ENCODE data around the gene HAGH. TPM values are rescaled to one million over a fixed set of nuclear protein-coding genes. Genes with fewer than 3 reads are reported as not detected.

The HAGH gene
- total and polyA plus RNA-seq, 9 of the 15 experiments (the other 6 are each of a cell fraction or from before 2014, with no cell fraction given), result 0.46 to 35.1 (median 16.8) TPM

DNA sequence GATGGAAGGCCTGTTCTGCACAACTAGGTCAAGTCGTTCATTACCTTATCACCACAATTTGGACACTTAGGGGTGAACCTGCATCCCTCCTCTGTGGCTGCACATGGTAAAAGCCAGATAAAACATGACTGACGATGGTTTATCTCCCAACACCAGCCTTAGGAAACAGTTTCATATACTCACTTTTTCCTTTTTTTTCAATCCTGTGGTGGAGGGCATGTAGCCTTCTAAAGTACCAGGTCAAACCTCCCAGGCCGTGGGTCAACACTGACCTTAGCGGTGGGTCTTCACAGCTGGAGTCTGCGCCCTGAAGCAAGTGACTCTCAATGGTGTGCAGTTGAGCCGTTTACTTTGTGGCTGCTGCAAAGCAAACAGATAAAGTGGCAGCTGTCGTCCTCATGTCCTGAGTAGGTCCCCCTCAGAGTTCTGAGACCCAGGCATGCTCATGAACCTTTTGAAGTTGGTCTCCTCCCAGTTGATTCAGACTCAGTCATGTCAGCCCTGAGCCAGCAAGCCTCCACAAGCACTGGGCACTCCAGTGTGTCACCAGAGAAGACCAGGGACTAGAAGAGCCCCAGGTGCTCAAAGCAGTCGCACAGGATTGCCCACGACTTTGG is 6.3 kb upstream of the HAGH start (continued):
- TF ChIP-seq, protein P1, sequence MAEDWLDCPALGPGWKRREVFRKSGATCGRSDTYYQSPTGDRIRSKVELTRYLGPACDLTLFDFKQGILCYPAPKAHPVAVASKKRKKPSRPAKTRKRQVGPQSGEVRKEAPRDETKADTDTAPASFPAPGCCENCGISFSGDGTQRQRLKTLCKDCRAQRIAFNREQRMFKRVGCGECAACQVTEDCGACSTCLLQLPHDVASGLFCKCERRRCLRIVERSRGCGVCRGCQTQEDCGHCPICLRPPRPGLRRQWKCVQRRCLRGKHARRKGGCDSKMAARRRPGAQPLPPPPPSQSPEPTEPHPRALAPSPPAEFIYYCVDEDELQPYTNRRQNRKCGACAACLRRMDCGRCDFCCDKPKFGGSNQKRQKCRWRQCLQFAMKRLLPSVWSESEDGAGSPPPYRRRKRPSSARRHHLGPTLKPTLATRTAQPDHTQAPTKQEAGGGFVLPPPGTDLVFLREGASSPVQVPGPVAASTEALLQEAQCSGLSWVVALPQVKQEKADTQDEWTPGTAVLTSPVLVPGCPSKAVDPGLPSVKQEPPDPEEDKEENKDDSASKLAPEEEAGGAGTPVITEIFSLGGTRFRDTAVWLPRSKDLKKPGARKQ (CRISPR knock-in tag; IDR thresholded peaks at IDR 0.05), result no peak
- TF ChIP-seq, protein P2, sequence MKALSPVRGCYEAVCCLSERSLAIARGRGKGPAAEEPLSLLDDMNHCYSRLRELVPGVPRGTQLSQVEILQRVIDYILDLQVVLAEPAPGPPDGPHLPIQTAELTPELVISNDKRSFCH (CRISPR knock-in tag; IDR thresholded peaks at IDR 0.05), result no peak
- TF ChIP-seq, protein P2 (tag; IDR thresholded peaks at IDR 0.05), result peak; percentile 92; the same call in 1 of the 2 replicates
- TF ChIP-seq, protein P3, sequence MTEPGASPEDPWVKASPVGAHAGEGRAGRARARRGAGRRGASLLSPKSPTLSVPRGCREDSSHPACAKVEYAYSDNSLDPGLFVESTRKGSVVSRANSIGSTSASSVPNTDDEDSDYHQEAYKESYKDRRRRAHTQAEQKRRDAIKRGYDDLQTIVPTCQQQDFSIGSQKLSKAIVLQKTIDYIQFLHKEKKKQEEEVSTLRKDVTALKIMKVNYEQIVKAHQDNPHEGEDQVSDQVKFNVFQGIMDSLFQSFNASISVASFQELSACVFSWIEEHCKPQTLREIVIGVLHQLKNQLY (CRISPR knock-in tag; conservative IDR thresholded peaks at IDR 0.05), result no peak
- TF ChIP-seq XRCC4 (IDR thresholded peaks at IDR 0.05; ENCODE audit: extremely low read depth, insufficient read depth, insufficient read length) (no peak), ZNF696 (CRISPR knock-in tag; conservative IDR thresholded peaks at IDR 0.05) (no peak), TCF3 (CRISPR knock-in tag; IDR thresholded peaks at IDR 0.05) (peak; percentile 100), MEIS2 (IDR thresholded peaks at IDR 0.05; ENCODE audit: partially characterized antibody) (peak; percentile 94), ETV1 (tag; conservative IDR thresholded peaks at IDR 0.05; ENCODE audit: low read depth) (no peak)
- TF ChIP-seq, protein P4, sequence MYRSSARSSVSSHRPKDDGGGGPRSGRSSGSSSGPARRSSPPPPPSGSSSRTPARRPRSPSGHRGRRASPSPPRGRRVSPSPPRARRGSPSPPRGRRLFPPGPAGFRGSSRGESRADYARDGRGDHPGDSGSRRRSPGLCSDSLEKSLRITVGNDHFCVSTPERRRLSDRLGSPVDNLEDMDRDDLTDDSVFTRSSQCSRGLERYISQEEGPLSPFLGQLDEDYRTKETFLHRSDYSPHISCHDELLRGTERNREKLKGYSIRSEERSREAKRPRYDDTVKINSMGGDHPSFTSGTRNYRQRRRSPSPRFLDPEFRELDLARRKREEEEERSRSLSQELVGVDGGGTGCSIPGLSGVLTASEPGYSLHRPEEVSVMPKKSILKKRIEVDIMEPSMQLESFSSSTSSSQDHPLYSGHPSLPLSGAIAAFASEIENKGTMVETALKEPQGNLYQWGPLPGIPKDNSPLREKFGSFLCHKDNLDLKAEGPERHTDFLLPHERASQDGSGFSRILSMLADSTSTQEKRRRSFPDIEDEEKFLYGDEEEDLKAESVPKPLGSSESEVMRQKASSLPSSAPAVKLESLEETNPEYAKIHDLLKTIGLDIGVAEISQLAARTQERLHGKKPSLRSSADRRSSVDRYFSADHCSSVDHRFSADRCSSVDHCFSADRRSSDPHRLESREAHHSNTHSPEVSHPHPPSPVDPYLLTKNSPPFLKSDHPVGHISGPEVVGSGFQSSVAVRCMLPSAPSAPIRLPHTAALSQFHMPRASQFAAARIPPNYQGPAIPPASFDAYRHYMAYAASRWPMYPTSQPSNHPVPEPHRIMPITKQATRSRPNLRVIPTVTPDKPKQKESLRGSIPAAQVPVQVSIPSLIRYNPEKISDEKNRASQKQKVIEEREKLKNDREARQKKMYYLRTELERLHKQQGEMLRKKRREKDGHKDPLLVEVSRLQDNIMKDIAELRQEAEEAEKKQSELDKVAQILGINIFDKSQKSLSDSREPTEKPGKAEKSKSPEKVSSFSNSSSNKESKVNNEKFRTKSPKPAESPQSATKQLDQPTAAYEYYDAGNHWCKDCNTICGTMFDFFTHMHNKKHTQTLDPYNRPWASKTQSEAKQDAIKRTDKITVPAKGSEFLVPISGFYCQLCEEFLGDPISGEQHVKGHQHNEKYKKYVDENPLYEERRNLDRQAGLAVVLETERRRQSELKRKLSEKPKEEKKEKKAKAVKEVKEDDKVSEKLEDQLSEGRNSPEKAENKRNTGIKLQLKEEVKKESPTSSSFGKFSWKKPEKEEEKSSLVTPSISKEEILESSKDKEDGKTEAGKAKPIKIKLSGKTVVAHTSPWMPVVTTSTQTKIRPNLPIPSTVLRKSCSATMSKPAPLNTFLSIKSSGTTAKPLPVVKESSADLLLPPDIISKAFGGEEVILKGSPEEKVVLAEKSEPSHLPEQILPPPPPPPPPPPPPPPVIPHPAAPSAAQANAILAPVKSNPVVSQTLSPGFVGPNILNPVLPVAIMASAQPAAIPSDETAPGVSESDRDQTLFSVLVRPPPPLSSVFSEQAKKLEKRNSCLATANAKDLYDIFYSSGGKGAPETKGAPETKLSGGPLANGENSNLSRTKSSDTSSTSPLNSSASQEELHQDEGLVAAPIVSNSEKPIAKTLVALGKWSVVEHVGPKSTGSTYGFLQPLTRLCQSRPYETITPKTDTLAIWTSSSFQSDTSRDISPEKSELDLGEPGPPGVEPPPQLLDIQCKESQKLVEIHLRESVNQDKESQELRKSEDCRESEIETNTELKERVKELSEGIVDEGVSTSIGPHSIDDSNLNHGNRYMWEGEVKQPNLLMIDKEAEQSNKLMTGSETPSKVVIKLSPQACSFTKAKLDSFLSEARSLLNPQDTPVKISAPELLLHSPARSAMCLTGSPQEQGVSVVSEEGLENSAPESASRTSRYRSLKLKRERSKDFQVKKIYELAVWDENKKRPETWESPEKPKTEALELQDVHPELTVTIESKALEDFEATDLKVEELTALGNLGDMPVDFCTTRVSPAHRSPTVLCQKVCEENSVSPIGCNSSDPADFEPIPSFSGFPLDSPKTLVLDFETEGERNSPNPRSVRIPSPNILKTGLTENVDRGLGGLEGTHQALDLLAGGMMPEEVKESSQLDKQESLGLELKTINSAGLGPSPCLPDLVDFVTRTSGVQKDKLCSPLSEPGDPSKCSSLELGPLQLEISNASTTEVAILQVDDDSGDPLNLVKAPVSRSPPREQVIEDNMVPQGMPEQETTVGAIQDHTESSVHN (IDR thresholded peaks at IDR 0.05; ENCODE audit: borderline replicate concordance in 1 of 2, low read depth in 1 of 2), result no peak
- TF ChIP-seq, protein P5, sequence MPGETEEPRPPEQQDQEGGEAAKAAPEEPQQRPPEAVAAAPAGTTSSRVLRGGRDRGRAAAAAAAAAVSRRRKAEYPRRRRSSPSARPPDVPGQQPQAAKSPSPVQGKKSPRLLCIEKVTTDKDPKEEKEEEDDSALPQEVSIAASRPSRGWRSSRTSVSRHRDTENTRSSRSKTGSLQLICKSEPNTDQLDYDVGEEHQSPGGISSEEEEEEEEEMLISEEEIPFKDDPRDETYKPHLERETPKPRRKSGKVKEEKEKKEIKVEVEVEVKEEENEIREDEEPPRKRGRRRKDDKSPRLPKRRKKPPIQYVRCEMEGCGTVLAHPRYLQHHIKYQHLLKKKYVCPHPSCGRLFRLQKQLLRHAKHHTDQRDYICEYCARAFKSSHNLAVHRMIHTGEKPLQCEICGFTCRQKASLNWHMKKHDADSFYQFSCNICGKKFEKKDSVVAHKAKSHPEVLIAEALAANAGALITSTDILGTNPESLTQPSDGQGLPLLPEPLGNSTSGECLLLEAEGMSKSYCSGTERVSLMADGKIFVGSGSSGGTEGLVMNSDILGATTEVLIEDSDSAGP (CRISPR knock-in tag; IDR thresholded peaks at IDR 0.05), result no peak
- TF ChIP-seq, protein P6, sequence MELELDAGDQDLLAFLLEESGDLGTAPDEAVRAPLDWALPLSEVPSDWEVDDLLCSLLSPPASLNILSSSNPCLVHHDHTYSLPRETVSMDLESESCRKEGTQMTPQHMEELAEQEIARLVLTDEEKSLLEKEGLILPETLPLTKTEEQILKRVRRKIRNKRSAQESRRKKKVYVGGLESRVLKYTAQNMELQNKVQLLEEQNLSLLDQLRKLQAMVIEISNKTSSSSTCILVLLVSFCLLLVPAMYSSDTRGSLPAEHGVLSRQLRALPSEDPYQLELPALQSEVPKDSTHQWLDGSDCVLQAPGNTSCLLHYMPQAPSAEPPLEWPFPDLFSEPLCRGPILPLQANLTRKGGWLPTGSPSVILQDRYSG (tag; conservative IDR thresholded peaks at IDR 0.05; ENCODE audit: low read depth), result peak; percentile 64; the same call in 1 of the 2 replicates

All from K562 (cell line).